Thymus (tissue), 11 donors: ENCODE data around the gene STAU1. TPM values are rescaled to one million over a fixed set of nuclear protein-coding genes. Genes with fewer than 3 reads are reported as not detected.
"Not testable (repeated sequence)": the region's sequence is repeated elsewhere in the genome, so short reads cannot be mapped to it uniquely, and the experiment has no call there.

Source experiments
- DNase-seq, 9 donors: peaks; one replicate each; pipeline ENCODE4 v3.0.0-alpha.2; 2013; ENCODE audit warnings: low spot score in 9 of 9, low read depth in 6 of 9, missing footprints in 1 of 9
- H3K27ac ChIP-seq, 2 donors: one replicate each; pipeline ENCODE4 v1.5.1; 2013; ENCODE audit warnings: control low read depth in 1 of 2, low read depth in 1 of 2, low read length in 1 of 2, mild to moderate bottlenecking in 1 of 2, moderate library complexity in 1 of 2
- H3K27me3 ChIP-seq, 2 donors: one replicate each; pipeline ENCODE4 v1.5.1; 2013; ENCODE audit warnings: low read length in 1 of 2; ENCODE audit not compliant: control insufficient read depth in 2 of 2, insufficient read depth in 1 of 2
- H3K36me3 ChIP-seq, 2 donors: one replicate each; pipeline ENCODE4 v1.5.1; 2013; ENCODE audit warnings: low read length in 1 of 2, mild to moderate bottlenecking in 1 of 2, moderate library complexity in 1 of 2; ENCODE audit not compliant: control insufficient read depth in 2 of 2, insufficient read depth in 2 of 2
- H3K4me1 ChIP-seq, 2 donors: one replicate each; pipeline ENCODE4 v1.5.1; 2013; ENCODE audit warnings: low read length in 2 of 2; ENCODE audit not compliant: control insufficient read depth in 2 of 2, insufficient read depth in 2 of 2
- H3K4me3 ChIP-seq, 2 donors: one replicate each; pipeline ENCODE4 v1.5.1; 2013; ENCODE audit warnings: low read length in 2 of 2, control low read depth in 1 of 2, mild to moderate bottlenecking in 1 of 2
- H3K9me3 ChIP-seq, 2 donors: one replicate each; pipeline ENCODE4 v1.5.1; 2013; ENCODE audit warnings: low read length in 1 of 2, mild to moderate bottlenecking in 1 of 2; ENCODE audit not compliant: control insufficient read depth in 2 of 2, insufficient read depth in 1 of 2
- WGBS: extraction: QIAGEN DNeasy Blood & Tissue Kit; methylation state at CpG from one replicate; pipeline ENCODE4 v1.1.7; 2013; 5-methylcytosine and 5-hydroxymethylcytosine counted together
- polyA plus RNA-seq: library from polyadenylated mRNA; stranded (reverse); fragments of 200-250 nt; gene quantifications from one replicate; pipeline ENCODE4 v1.2.3, GENCODE V29; 2013
- total RNA-seq: library from RNA; stranded (reverse); fragments of 120-200 nt; gene quantifications from one replicate; pipeline ENCODE4 v1.2.4, GENCODE V29; 2013
- donor health status: healthy.

STAU1 gene
- total and polyA plus RNA-seq, 2 donors, result 25.5 to 52.8 TPM

DNA sequence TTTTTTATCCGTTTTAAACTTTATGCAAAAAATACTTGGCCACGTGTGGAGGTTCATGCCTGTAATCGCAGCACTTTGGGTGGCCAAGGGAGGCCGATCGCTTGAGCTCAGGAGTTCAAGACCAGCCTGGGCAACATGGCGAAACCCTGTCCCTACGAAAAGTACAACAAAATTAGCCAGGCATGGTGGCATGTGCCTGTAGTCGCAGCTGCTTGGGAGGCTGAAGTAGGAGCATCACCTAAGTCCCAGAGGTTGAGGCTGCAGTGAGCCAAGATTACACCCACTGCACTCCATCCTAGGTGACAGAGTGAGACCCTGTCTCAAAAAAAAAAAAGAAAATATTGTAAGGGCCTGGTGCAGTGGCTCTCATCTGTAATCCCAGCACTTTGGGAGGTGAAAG is 97.0 kb downstream of the STAU1 start:
- H3K36me3 ChIP-seq, result peaks cover 32 to 93% of the 10 kb centered on the region in 2 donors
- H3K27me3 ChIP-seq, result no peaks in the 10 kb centered on the region
- no peak for DNase-seq
- no peaks in the 10 kb centered on the region for H3K9me3 ChIP-seq
- no peak overlapping the region for H3K4me3 ChIP-seq
- no peaks in the 10 kb centered on the region for H3K4me1 ChIP-seq
- H3K27ac ChIP-seq, result no peak overlapping the region
- WGBS, result 97% methylated on average over 8 of the region's 8 CpGs

DNA sequence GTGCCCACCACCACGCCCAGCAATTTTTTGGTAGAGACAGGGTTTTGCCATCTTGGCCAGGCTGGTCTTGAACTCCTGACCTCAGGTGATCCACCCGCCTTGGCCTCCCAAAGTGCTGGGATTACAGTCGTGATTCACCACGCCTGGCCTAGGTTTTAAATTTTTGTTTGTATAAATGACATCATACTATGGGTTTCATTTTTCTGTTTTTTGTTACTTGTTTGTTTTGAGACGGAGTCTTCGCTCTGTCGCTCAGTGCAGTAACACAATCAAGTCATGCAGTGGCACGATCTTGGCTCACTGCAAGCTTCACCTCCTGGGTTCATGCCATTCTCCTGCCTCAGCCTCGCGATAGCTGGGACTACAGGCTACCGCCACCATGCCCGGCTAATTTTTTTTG is 105.8 kb downstream of the STAU1 start:
- not testable (repeated sequence) for H3K4me1 ChIP-seq, H3K27me3 ChIP-seq, H3K27ac ChIP-seq, DNase-seq, H3K9me3 ChIP-seq, H3K4me3 ChIP-seq
- 98% methylated on average over 12 of the region's 12 CpGs for WGBS
- H3K36me3 ChIP-seq, result peaks cover 56 to 86% of the 10 kb centered on the region in 2 donors

DNA sequence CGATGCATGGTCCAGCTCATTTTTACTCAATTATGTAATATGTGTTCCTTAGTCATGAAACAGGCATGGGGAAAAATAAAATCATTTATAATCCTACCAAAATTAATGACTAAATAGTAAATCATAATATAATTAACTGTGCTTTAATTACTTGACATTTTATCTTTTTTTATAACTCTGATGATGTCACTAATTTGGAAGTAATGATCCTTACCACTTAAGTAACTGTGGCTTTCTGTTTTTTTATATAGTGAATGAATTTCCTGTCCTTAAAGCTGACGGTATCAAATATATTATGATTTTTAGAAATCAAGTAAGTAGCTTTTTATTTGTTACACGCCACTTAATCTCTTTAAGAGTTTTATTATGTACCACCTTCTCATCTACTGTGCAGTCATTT is 109.8 kb downstream of the STAU1 start:
- Histone ChIP-seq H3K36me3 (peaks cover 60 to 85% of the 10 kb centered on the region in 2 donors), H3K4me1 (no peaks in the 10 kb centered on the region), H3K27ac (no peak overlapping the region), H3K9me3 (no peaks in the 10 kb centered on the region), H3K27me3 (no peaks in the 10 kb centered on the region), H3K4me3 (no peak overlapping the region)
- DNase-seq, result no peak
- WGBS, result 94% methylated on average over 3 of the region's 3 CpGs

DNA sequence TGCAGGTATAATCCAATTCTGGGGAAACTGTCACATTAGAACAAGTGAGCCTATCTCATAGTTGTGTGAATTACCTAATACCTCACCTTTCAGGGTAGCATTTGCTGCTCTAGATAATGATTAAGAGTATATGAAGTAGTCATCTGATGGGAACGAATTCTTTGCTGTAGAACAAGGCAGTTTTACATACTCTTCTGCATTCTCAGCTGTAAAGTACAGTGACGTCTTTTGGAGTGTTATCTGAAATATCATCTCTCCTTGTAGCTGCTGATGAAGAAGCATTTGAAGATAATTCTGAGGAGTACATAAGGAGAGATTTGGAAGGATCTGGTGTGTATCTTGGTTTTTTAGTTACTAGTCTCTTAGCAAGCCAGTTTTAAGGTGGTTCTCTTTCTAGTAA is 113.6 kb downstream of the STAU1 start:
- Histone ChIP-seq H3K9me3 (no peaks in the 10 kb centered on the region), H3K27me3 (no peaks in the 10 kb centered on the region), H3K4me1 (no peaks in the 10 kb centered on the region), H3K27ac (no peak overlapping the region), H3K4me3 (no peak overlapping the region), H3K36me3 (peaks cover 44 to 71% of the 10 kb centered on the region in 2 donors)
- 75% methylated on average over 2 of the region's 2 CpGs for WGBS
- DNase-seq, result no peak

Other genes starting within 250 kb of the STAU1 start
- gene CSE1L, start 142.0 kb downstream of the STAU1 start, total RNA-seq, result 84.0 TPM
- 30.4 TPM for gene CSE1L, start 142.0 kb downstream of the STAU1 start, polyA plus RNA-seq
- gene DDX27, start 31.1 kb upstream of the STAU1 start, total RNA-seq, result 35.6 TPM
- 34.0 TPM for gene DDX27, start 31.1 kb upstream of the STAU1 start, polyA plus RNA-seq
- gene ZNFX1, start 89.7 kb upstream of the STAU1 start, total RNA-seq, result 16.5 TPM
- gene ZNFX1, start 89.7 kb upstream of the STAU1 start, polyA plus RNA-seq, result 9.4 TPM